ENCODE data around the gene DDC.

DNA sequence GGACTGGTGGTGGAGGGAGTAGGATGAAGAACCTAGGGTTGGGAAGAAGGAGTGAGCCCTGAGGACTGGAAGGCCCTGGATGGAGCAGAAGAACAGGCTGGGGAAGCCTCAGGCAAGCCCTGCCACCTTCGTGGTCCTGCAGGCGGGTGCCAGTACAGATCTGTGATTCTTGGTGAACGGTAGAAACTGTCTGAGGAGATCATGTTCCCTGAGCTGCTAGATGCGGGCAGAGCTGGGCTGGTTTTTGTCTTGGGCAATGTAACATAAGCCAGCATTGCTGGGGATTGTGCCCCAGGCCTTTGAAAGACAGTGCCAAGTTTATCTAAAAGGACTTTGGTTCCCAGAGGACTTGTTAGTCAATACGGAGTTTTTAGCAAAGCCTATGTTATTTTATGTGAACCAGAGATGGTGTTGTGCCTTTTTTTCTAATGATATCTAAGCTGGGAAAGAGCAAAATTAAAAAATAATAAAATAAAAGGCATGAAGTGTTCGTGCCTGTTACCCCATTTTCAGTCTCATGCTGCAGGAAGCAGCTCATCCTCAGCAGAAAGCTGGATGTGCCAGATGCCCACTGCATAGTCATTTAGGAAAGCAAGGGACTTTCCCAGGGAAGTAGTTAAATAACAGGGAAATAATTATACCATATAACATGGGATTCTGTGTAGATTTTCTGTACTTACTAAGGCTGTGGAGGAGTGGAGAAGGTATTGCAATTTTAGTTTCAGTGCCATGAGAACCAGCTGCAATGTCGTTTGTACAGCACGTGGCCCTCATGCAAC, 90.6 kb downstream of the DDC start:
- TF ChIP-seq, protein P1, sequence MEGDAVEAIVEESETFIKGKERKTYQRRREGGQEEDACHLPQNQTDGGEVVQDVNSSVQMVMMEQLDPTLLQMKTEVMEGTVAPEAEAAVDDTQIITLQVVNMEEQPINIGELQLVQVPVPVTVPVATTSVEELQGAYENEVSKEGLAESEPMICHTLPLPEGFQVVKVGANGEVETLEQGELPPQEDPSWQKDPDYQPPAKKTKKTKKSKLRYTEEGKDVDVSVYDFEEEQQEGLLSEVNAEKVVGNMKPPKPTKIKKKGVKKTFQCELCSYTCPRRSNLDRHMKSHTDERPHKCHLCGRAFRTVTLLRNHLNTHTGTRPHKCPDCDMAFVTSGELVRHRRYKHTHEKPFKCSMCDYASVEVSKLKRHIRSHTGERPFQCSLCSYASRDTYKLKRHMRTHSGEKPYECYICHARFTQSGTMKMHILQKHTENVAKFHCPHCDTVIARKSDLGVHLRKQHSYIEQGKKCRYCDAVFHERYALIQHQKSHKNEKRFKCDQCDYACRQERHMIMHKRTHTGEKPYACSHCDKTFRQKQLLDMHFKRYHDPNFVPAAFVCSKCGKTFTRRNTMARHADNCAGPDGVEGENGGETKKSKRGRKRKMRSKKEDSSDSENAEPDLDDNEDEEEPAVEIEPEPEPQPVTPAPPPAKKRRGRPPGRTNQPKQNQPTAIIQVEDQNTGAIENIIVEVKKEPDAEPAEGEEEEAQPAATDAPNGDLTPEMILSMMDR (IDR thresholded peaks at IDR 0.05) = no peak
- no peak for TF ChIP-seq EZH2 (IDR thresholded peaks at IDR 0.05; ENCODE audit: borderline replicate concordance, insufficient read depth, low read depth, low read length, poor library complexity, severe bottlenecking)
